Neuronal stem cell (in vitro differentiated cells): ENCODE measurements around the gene CANT1.

Experiments used
- DNase-seq: peaks from one replicate; pipeline ENCODE4 v3.0.0-alpha.2; 2013; ENCODE audit warnings: low spot score
- H2AFZ ChIP-seq: one replicate; pipeline ENCODE4 v1.6.1; 2013; ENCODE audit warnings: mild to moderate bottlenecking, low read length, inconsistent platforms
- H2AK5ac ChIP-seq: 2 replicates; pipeline ENCODE4 v1.6.1; 2013; ENCODE audit warnings: low read depth, mild to moderate bottlenecking, inconsistent platforms, low read length, moderate library complexity, mixed read lengths
- H2BK120ac ChIP-seq: 2 replicates; pipeline ENCODE4 v1.6.1; 2013; ENCODE audit warnings: low read depth, mild to moderate bottlenecking, inconsistent platforms, low read length, moderate library complexity, mixed read lengths
- H2BK12ac ChIP-seq: one replicate; pipeline ENCODE4 v1.6.1; 2013; ENCODE audit warnings: low read length, inconsistent platforms
- H2BK15ac ChIP-seq: 2 replicates; pipeline ENCODE4 v1.6.1; 2013; ENCODE audit warnings: mild to moderate bottlenecking, low read length, inconsistent platforms, mixed read lengths
- H2BK5ac ChIP-seq: one replicate; pipeline ENCODE4 v1.6.1; 2013; ENCODE audit warnings: inconsistent platforms, mild to moderate bottlenecking, low read length, moderate library complexity
- H3K14ac ChIP-seq: one replicate; pipeline ENCODE4 v1.6.1; 2013; ENCODE audit warnings: low read length, inconsistent platforms
- H3K18ac ChIP-seq: 2 replicates; pipeline ENCODE4 v1.6.1; 2013; ENCODE audit warnings: low read length, inconsistent platforms
- H3K23ac ChIP-seq: 2 replicates; pipeline ENCODE4 v1.6.1; 2013; ENCODE audit warnings: low read depth, mild to moderate bottlenecking, mixed read lengths, low read length, inconsistent platforms; ENCODE audit not compliant: poor library complexity
- H3K27ac ChIP-seq: replicated peaks from 3 replicates; pipeline ENCODE4 v1.5.1; 2013; ENCODE audit warnings: low read length, inconsistent platforms
- H3K27me3 ChIP-seq, 3 experiments: 2 replicates each; pipeline ENCODE4 v1.6.1; 2013; ENCODE audit warnings: low read length in 3 of 3, mild to moderate bottlenecking in 2 of 3, inconsistent platforms in 1 of 3, low read depth in 1 of 3, mixed read lengths in 1 of 3, moderate library complexity in 1 of 3; ENCODE audit not compliant: control insufficient read depth in 3 of 3, insufficient read depth in 3 of 3
- H3K36me3 ChIP-seq, 2 donors: replicated peaks in 1 of 2; 2 replicates each; pipeline ENCODE4 v1.6.1; 2013; ENCODE audit warnings: low read length in 2 of 2; ENCODE audit not compliant: control insufficient read depth in 2 of 2, insufficient read depth in 2 of 2
- H3K4ac ChIP-seq: 2 replicates; pipeline ENCODE4 v1.6.1; 2013; ENCODE audit warnings: inconsistent platforms, mild to moderate bottlenecking, low read length, moderate library complexity
- H3K4me1 ChIP-seq, 2 donors: 1 replicate in 1 of 2; 2 replicates in 1 of 2; pipeline ENCODE4 v1.6.1; 2013; ENCODE audit warnings: low read length in 2 of 2, low read depth in 1 of 2; ENCODE audit not compliant: control insufficient read depth in 2 of 2, insufficient read depth in 1 of 2
- H3K4me2 ChIP-seq: one replicate; pipeline ENCODE4 v1.6.1; 2013; ENCODE audit warnings: mild to moderate bottlenecking, low read length, inconsistent platforms; ENCODE audit not compliant: insufficient read depth, poor library complexity, severe bottlenecking
- H3K4me3 ChIP-seq, 2 donors: 2 replicates each; pipeline ENCODE4 v1.5.1; 2013; ENCODE audit warnings: low read length in 2 of 2, mild to moderate bottlenecking in 2 of 2, inconsistent platforms in 1 of 2, moderate library complexity in 1 of 2
- H3K79me1 ChIP-seq: one replicate; pipeline ENCODE4 v1.6.1; 2013; ENCODE audit warnings: low read depth, mild to moderate bottlenecking, inconsistent platforms, low read length, moderate library complexity
- H3K9ac ChIP-seq: one replicate; pipeline ENCODE4 v1.6.1; 2013; ENCODE audit warnings: mild to moderate bottlenecking, low read depth, low read length, inconsistent platforms; ENCODE audit not compliant: poor library complexity
- H3K9me3 ChIP-seq, 2 donors: replicated peaks in 1 of 2; 2 replicates each; pipeline versions ENCODE3 to v1.6.1; 2013; ENCODE audit warnings: low read length in 2 of 2, mild to moderate bottlenecking in 2 of 2, inconsistent platforms in 1 of 2, low read depth in 1 of 2, mixed read lengths in 1 of 2, moderate library complexity in 1 of 2; ENCODE audit not compliant: control insufficient read depth in 2 of 2, insufficient read depth in 1 of 2
- H4K8ac ChIP-seq: one replicate; pipeline ENCODE4 v1.6.1; 2013; ENCODE audit warnings: low read depth, mild to moderate bottlenecking, inconsistent platforms, low read length, moderate library complexity
- H4K91ac ChIP-seq: one replicate; pipeline ENCODE4 v1.6.1; 2013; ENCODE audit warnings: low read length, low read depth, mild to moderate bottlenecking, inconsistent platforms; ENCODE audit not compliant: poor library complexity
- WGBS, 2 donors: extraction: QIAGEN DNeasy Blood & Tissue Kit; methylation state at CpG; one replicate each; pipeline ENCODE4 v1.1.7; 2013; ENCODE audit warnings: missing lambda C conversion rate in 2 of 2, mixed read lengths in 1 of 2; ENCODE audit not compliant: insufficient read length in 2 of 2, insufficient replicate concordance in 1 of 2; ENCODE audit errors: extremely low coverage in 2 of 2; 5-methylcytosine and 5-hydroxymethylcytosine counted together

CANT1 gene

GRCh38 chr17:78979780-78980623 is 29.6 kb downstream of the CANT1 start, which contains the start of gene LGALS3BP:
Gene LGALS3BP, minus strand, starts transcription at chr17:78979923. Its CDS starts 2,732 bp downstream, at chr17:78977191.
- DNase-seq: peak; percentile 20
- Histone ChIP-seq H3K36me3 (peaks cover 0 to 2% of the 10 kb centered on the region in 2 donors), H2BK15ac (peak within 1 kb of the TSS; percentile 86), H3K9me3 (no peaks in the 10 kb centered on the region), H3K4me1 (peaks cover 12 to 23% of the 10 kb centered on the region in 2 donors), H3K9ac (peak within 1 kb of the TSS; percentile 64), H2BK5ac (peak within 1 kb of the TSS; percentile 94), H3K14ac (peak within 1 kb of the TSS; percentile 90), H2BK120ac (no peak within 1 kb of the TSS), H3K4me2 (no peak within 1 kb of the TSS), H2AFZ (peak within 1 kb of the TSS; percentile 92), H3K4me3 (peak within 1 kb of the TSS in 1 of 2 donors; percentile 47), H3K23ac (peak within 1 kb of the TSS; percentile 58), H2AK5ac (peak within 1 kb of the TSS; percentile 100), H3K27ac (peak within 1 kb of the TSS; percentile 66), H3K79me1 (no peaks in the 10 kb centered on the region), H3K27me3 (no peaks in the 10 kb centered on the region), H2BK12ac (peak within 1 kb of the TSS; percentile 25), H4K91ac (peak within 1 kb of the TSS; percentile 89), H3K4ac (peak within 1 kb of the TSS; percentile 46), H3K18ac (peak within 1 kb of the TSS; percentile 91), H4K8ac (peak within 1 kb of the TSS; percentile 97)
- no CpG with 5 or more reads among the region's 16 CpGs for WGBS, 2 donors

- H4K8ac ChIP-seq: no peak overlapping the region
- H3K79me1 ChIP-seq: no peaks in the 10 kb centered on the region
- no peak overlapping the region for H3K9ac ChIP-seq
- H3K9me3 ChIP-seq: no peaks in the 10 kb centered on the region
- no peak overlapping the region for H4K91ac ChIP-seq
- peaks cover 0 to 2% of the 10 kb centered on the region in 2 donors for H3K36me3 ChIP-seq
- no peak overlapping the region for H3K4ac ChIP-seq
- no peak overlapping the region for H3K4me3 ChIP-seq
- H2AK5ac ChIP-seq: no peak overlapping the region
- H2BK12ac ChIP-seq: no peak overlapping the region
- H3K18ac ChIP-seq: peak overlapping the region; percentile 44
- no peak overlapping the region for H2BK5ac ChIP-seq
- H2BK120ac ChIP-seq: no peak overlapping the region
- H2AFZ ChIP-seq: no peak overlapping the region
- WGBS, 2 donors: no CpG with 5 or more reads among the region's 21 CpGs
- H3K4me2 ChIP-seq: no peak overlapping the region
- no peak overlapping the region for H3K23ac ChIP-seq
- H2BK15ac ChIP-seq: peak overlapping the region; percentile 21
- no peak overlapping the region for H3K27ac ChIP-seq
- H3K14ac ChIP-seq: no peak overlapping the region
- H3K4me1 ChIP-seq: peaks cover 14 to 28% of the 10 kb centered on the region in 2 donors
- DNase-seq: no peak
- no peaks in the 10 kb centered on the region for H3K27me3 ChIP-seq
Measured at GRCh38 chr17:78977997-78978973, 31.3 kb downstream of the CANT1 start.

- no peak for DNase-seq
- Histone ChIP-seq H4K8ac (no peak overlapping the region), H3K14ac (no peak overlapping the region), H4K91ac (no peak overlapping the region), H3K23ac (no peak overlapping the region), H3K27ac (no peak overlapping the region), H2AK5ac (no peak overlapping the region), H3K4me3 (no peak overlapping the region), H3K4me2 (no peak overlapping the region), H2AFZ (no peak overlapping the region), H3K27me3 (no peaks in the 10 kb centered on the region), H2BK15ac (no peak overlapping the region), H3K36me3 (peaks cover 0 to 2% of the 10 kb centered on the region in 2 donors), H3K9ac (no peak overlapping the region), H3K4me1 (peaks cover 20 to 29% of the 10 kb centered on the region in 2 donors), H2BK5ac (no peak overlapping the region), H3K18ac (no peak overlapping the region), H2BK12ac (no peak overlapping the region), H2BK120ac (no peak overlapping the region), H3K9me3 (no peaks in the 10 kb centered on the region), H3K79me1 (no peaks in the 10 kb centered on the region), H3K4ac (no peak overlapping the region)
- WGBS, 2 donors: no CpG with 5 or more reads among the region's 8 CpGs
Measured at GRCh38 chr17:78977681-78977943, 32.0 kb downstream of the CANT1 start.
